Heart right ventricle (tissue), 16 donors: ENCODE data around the gene PRIM2. TPM values are rescaled to one million over a fixed set of nuclear protein-coding genes. Genes with fewer than 3 reads are reported as not detected.
A peak's percentile ranks its signal among the peaks of the same experiment; 100 is the strongest.

Source experiments
- ATAC-seq, 8 donors: fragments of 200-7000 bp; cut with Tn5 transposase; one replicate each; pipeline ENCODE4 v1.9.1; 2020; ENCODE audit warnings: mild to moderate bottlenecking in 8 of 8, moderate library complexity in 8 of 8, moderate number of reproducible peaks in 1 of 8
- DNase-seq, 2 donors: peaks; one replicate each; pipeline ENCODE4 v3.0.0-alpha.2; 2020
- H3K27ac ChIP-seq, 10 donors: fragments of 200-600 bp; sonication (generic) in 2 of 10; one replicate each; pipeline versions ENCODE4 v1.5.0 to v1.8.0; 2020 to 2022; ENCODE audit warnings: mild to moderate bottlenecking in 3 of 10
- H3K27me3 ChIP-seq, 7 donors: fragments of 200-600 bp; one replicate each; pipeline ENCODE4 v1.8.0; 2021 to 2022; ENCODE audit warnings: mild to moderate bottlenecking in 2 of 7
- H3K36me3 ChIP-seq, 9 donors: fragments of 200-600 bp; sonication (generic) in 1 of 9; one replicate each; pipeline versions ENCODE4 v1.5.0 to v1.8.0; 2020 to 2022; ENCODE audit warnings: mild to moderate bottlenecking in 2 of 9
- H3K4me1 ChIP-seq, 9 donors: fragments of 200-600 bp; sonication (generic) in 1 of 9; one replicate each; pipeline versions ENCODE4 v1.5.0 to v1.8.0; 2020 to 2022; ENCODE audit warnings: mild to moderate bottlenecking in 4 of 9
- H3K4me3 ChIP-seq, 10 donors: fragments of 200-600 bp; sonication (generic) in 2 of 10; one replicate each; pipeline versions ENCODE4 v1.5.0 to v1.8.0; 2020 to 2022; ENCODE audit warnings: mild to moderate bottlenecking in 7 of 10, moderate library complexity in 2 of 10
- H3K9me3 ChIP-seq, 11 donors: fragments of 200-600 bp in 10 of 11; sonication (generic) in 2 of 11; one replicate each; pipeline versions ENCODE4 v1.5.0 to v1.8.0; 2013 to 2022; ENCODE audit warnings: mild to moderate bottlenecking in 2 of 11, control low read depth in 1 of 11, moderate library complexity in 1 of 11
- WGBS, 2 donors: extraction: QIAGEN DNeasy Blood & Tissue Kit; methylation state at CpG; one replicate each; pipeline ENCODE4 v1.1.7; 2013; ENCODE audit warnings: inconsistent platforms in 1 of 2; 5-methylcytosine and 5-hydroxymethylcytosine counted together
- intact Hi-C, 10 donors: fragments of 100-400 bp; cut with DNase I; formaldehyde crosslinking; loops; one replicate each; pipeline versions ENCODE4 v1.11.1 to v1.14.2; 2022
- polyA plus RNA-seq, 2 donors: library from polyadenylated mRNA; stranded (reverse); fragments of 200-250 nt; gene quantifications; one replicate each; pipeline ENCODE4 v1.2.3, GENCODE V29; 2013
- total RNA-seq, 10 donors: library from RNA; stranded (reverse); fragmentation: NEBNext Ultra II Directional in 3 of 10; extraction: Animal tissue kit (Norgen Biotek cat#: 25700) in 3 of 10; gene quantifications; one replicate each; pipeline versions ENCODE4 v1.2.1 to v1.2.4, GENCODE V29; 2021 to 2023
- TF ChIP-seq, protein P1 (sequence below), 9 donors: fragments of 200-600 bp; sonication (generic) in 2 of 9; IDR thresholded peaks; one replicate each; pipeline versions ENCODE4 v1.5.0 to v1.8.0; 2021 to 2022; ENCODE audit warnings: antibody characterized with exemption in 9 of 9, mild to moderate bottlenecking in 5 of 9, moderate library complexity in 1 of 9
- donor health status: Arrhythmogenic right ventricular cardiomyopathy.
- donor health status: ischemic (EF 13 %, LVEDD 7.1; RV severe dilation, severe dysfunction).
- donor health status: healthy with polysubstance abuse.
- donor health status: DM: no; HTN: yes; CAD: no.
- donor health status: DM: no; HTN: no; CAD: no.
- donor health status: ischemic (EF 25% LVEDD 6.9; RV normal size, moderate dysfunction).
- donor health status: ischemic (EF 25% LVEDD 5.7; RV mildly dilated, moderate dysfunction).
- donor health status: healthy.
- donor health status: DM: yes; HTN: yes; CAD: no.
- donor health status: Ischemic cardiomyopathy.
- donor health status: ischemic (EF 35%, LVEDD 5.7; RV mildly dilated, moderate dysfunction).
- donor health status: nonischemic (EF 11% LVEDD 7.7; RV severe dilation, severe dysfunction).
- donor health status: DM: yes; HTN: yes; CAD: no.
- donor health status: PGD.
- donor health status: ischemic (EF 29% LVEDD 5.4; RV normal size, mild dysfunction).
- donor health status: nonischemic (EF 23%, LVEDD 6.1; RV moderate dilation, normal function).

Gene PRIM2
- total and polyA plus RNA-seq, 12 donors, result 2.5 to 5.5 (median 3.8) TPM

DNA sequence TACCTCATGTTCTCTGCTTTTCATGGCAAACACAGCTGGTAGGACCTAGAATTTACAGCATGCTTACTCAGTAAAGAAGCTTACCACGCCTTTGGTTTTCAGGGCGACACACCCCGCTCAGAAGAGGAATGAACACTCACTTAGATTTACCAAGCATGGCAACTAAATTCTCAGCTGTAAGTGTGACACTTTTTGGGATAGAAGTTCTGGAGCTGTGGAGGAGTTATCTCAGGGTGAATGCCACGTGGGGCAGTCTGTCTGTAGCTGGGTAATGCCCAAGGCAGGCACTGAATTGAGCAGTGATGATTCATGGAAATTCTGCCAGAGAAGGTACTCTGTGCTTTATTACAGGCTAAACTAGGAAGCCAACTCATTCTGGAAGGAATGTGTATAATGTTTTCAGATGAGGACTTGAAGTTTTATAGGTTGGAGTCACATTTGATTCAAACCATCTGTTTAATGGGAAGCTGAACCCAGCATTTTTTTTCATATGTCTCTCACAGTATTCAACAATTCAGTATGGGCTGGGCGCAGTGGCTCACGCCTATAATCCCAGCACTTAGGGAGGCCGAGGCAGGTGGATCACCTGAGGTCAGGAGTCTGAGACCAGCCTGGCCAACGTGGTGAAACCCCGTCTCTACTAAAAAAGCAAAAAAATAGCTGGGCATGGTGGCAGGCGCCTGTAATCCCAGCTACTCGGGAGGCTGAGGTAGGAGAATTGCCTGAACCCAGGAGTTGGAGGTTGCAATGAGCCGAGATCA, 3.5 kb upstream of the PRIM2 start:
- 74 to 83% methylated on average over 12 of the region's 12 CpGs for WGBS, 2 donors
- peaks cover 4 to 28% (median 17%) of the 10 kb centered on the region in 9 donors for H3K4me1 ChIP-seq
- ATAC-seq (peak in 6 of 8 donors; percentile 23 to 74 (median 53)), DNase-seq (no peak)
- no peaks in the 10 kb centered on the region for H3K9me3 ChIP-seq
- no peaks in the 10 kb centered on the region for H3K27me3 ChIP-seq
- intact Hi-C loops, result loop anchor here in 6 of 10 donors (10.0 kb wide), 8 partner anchors 119 to 679 kb away; partner anchors contain the start of genes BAG2 (in 2 of the 6), KIAA1586 (in 1 of the 6) and ZNF451 (in 1 of the 6)
- peak overlapping the region in 6 of 10 donors; percentile 6 to 77 (median 70) for H3K27ac ChIP-seq
- TF ChIP-seq, protein P1, sequence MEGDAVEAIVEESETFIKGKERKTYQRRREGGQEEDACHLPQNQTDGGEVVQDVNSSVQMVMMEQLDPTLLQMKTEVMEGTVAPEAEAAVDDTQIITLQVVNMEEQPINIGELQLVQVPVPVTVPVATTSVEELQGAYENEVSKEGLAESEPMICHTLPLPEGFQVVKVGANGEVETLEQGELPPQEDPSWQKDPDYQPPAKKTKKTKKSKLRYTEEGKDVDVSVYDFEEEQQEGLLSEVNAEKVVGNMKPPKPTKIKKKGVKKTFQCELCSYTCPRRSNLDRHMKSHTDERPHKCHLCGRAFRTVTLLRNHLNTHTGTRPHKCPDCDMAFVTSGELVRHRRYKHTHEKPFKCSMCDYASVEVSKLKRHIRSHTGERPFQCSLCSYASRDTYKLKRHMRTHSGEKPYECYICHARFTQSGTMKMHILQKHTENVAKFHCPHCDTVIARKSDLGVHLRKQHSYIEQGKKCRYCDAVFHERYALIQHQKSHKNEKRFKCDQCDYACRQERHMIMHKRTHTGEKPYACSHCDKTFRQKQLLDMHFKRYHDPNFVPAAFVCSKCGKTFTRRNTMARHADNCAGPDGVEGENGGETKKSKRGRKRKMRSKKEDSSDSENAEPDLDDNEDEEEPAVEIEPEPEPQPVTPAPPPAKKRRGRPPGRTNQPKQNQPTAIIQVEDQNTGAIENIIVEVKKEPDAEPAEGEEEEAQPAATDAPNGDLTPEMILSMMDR (IDR thresholded peaks at IDR 0.05), result no peak
- peaks cover 0 to under 1% (median 0%) of the 10 kb centered on the region in 9 donors for H3K36me3 ChIP-seq
- H3K4me3 ChIP-seq, result no peak overlapping the region

DNA sequence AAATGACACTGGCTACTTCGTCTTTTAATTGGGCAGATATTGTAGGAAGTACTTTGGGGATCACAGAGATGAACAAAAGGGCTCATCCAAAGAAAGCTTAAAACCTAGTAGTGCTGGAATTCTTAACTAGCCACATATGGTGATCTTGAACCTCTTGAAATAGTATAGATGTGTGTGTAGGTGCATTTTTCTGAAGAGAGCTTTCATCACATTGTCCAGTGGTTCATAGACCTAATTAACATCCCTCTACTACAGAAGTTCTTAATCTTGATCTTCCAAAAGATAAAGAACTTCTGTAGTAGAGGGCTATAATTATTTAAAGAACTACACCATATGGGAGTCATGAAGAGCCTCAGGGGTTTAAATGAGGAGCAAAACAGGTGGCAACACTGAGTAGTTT, 2.3 kb upstream of the PRIM2 start:
- WGBS, 2 donors, result 83 to 85% methylated on average over 1 of the region's 1 CpG
- Histone ChIP-seq H3K4me3 (no peak overlapping the region), H3K36me3 (peaks cover 0 to 13% (median 0%) of the 10 kb centered on the region in 9 donors), H3K27ac (no peak overlapping the region), H3K27me3 (no peaks in the 10 kb centered on the region), H3K4me1 (peaks cover 4 to 28% (median 17%) of the 10 kb centered on the region in 9 donors), H3K9me3 (no peaks in the 10 kb centered on the region)
- no peak for DNase-seq
- intact Hi-C loops, result loop anchor here in 9 of 10 donors (5.0 to 10.0 kb wide), 14 partner anchors 93 to 680 kb away; partner anchors contain the start of genes BAG2 (in 6 of the 9), BEND6 (in 2 of the 9), KIAA1586 (in 1 of the 9) and RAB23 (in 1 of the 9)
- TF ChIP-seq, protein P1 (IDR thresholded peaks at IDR 0.05), result no peak
- no peak for ATAC-seq

DNA sequence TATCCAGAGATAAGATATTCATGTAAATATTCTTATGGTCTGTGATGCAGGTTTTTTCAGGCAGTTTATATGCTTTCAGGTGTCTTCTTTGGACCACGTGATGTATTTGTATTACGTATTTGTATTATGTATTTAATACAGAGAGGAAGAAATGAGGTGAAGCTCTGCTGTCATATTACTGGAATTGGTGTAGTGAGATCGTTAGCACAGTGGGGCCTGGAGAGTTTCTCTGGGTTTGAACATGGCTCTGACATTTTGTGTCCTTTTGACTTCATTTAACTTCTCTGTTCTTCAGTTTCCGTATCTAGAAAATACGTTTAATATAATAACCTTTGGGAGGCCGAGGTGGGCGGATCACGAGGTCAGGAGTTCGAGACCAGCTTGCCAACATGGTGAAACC, 1.6 kb upstream of the PRIM2 start:
- Histone ChIP-seq H3K4me3 (no peak overlapping the region), H3K4me1 (peaks cover 4 to 28% (median 17%) of the 10 kb centered on the region in 9 donors), H3K27ac (no peak overlapping the region), H3K9me3 (no peaks in the 10 kb centered on the region), H3K27me3 (no peaks in the 10 kb centered on the region), H3K36me3 (peaks cover 0 to 20% (median under 1%) of the 10 kb centered on the region in 9 donors)
- ATAC-seq (no peak), DNase-seq (no peak)
- TF ChIP-seq, protein P1 (IDR thresholded peaks at IDR 0.05), result no peak
- intact Hi-C loops, result loop anchor here in 9 of 10 donors (1.0 to 10.0 kb wide), 18 partner anchors 47 to 681 kb away; partner anchors contain the start of genes BAG2 (in 6 of the 9), BEND6 (in 2 of the 9), KIAA1586 (in 1 of the 9) and RAB23 (in 1 of the 9)
- WGBS, 2 donors, result 71 to 76% methylated on average over 9 of the region's 9 CpGs

DNA sequence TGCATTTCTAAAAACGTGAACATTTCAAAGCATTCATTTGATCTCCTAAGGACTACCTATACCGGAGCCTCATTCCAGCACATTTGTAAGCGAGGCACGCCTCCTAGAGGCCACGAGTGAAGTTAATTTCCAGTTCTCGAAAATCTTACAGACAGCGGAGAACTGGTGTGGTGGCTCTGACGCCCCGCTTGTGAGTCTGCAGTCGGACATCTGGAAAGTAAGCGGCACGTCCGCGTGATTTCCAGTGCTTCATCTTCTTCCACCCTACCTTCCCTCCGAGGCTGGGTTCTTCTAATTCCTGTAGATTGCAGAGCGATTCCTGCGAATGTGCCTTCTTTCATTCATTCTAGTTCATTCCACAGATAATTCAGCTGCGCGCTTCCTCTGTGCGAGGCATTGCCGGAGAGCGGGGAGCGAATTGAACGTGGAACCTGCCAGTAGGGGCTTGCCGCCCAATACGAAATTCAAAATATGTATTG, 810 bp upstream of the PRIM2 start:
- Histone ChIP-seq H3K4me1 (peaks cover 4 to 28% (median 17%) of the 10 kb centered on the region in 9 donors), H3K9me3 (no peaks in the 10 kb centered on the region), H3K27ac (peak overlapping the region; percentile 14 to 75 (median 56)), H3K4me3 (peak overlapping the region; percentile 50 to 94 (median 64)), H3K36me3 (peaks cover 0 to 28% (median 6%) of the 10 kb centered on the region in 9 donors), H3K27me3 (no peaks in the 10 kb centered on the region)
- TF ChIP-seq, protein P1 (IDR thresholded peaks at IDR 0.05), result peak; percentile 58 to 92 (median 81)
- DNase-seq (peak; percentile 74 to 80), ATAC-seq (peak; percentile 91 to 97 (median 94))
- 0 to 1% methylated on average over 26 of the region's 26 CpGs for WGBS, 2 donors
- intact Hi-C loops, result loop anchor here in 9 of 10 donors (1.0 to 10.0 kb wide), 18 partner anchors 48 to 682 kb away; partner anchors contain the start of genes BAG2 (in 6 of the 9), BEND6 (in 2 of the 9), KIAA1586 (in 1 of the 9) and RAB23 (in 1 of the 9)
